Osteoblast (primary cell): ENCODE data around the gene UPK1A. TPM values are rescaled to one million over a fixed set of nuclear protein-coding genes. Genes with fewer than 3 reads are reported as not detected.

Source experiments
- DNase-seq: peaks from one replicate; pipeline ENCODE4 v3.0.0; 2011; ENCODE audit warnings: low spot score, mixed read lengths; ENCODE audit not compliant: insufficient read length; ENCODE audit errors: missing footprints
- H2AFZ ChIP-seq: 2 replicates; pipeline ENCODE4 v1.6.0; 2011; ENCODE audit warnings: mild to moderate bottlenecking, low read length
- H3K27ac ChIP-seq: 2 replicates; pipeline ENCODE4 v1.5.1; 2011; ENCODE audit warnings: mild to moderate bottlenecking, low read depth, low read length, moderate library complexity
- H3K27me3 ChIP-seq: 2 replicates; pipeline ENCODE4 v1.6.0; 2012; ENCODE audit warnings: mild to moderate bottlenecking, control low read depth, inconsistent platforms, low read length, moderate library complexity; ENCODE audit not compliant: insufficient read depth
- H3K36me3 ChIP-seq: 2 replicates; pipeline ENCODE4 v1.5.1; 2011; ENCODE audit warnings: mild to moderate bottlenecking, low read length, control low read depth, moderate library complexity; ENCODE audit not compliant: insufficient read depth
- H3K4me1 ChIP-seq: 2 replicates; pipeline ENCODE4 v1.5.1; 2011; ENCODE audit warnings: mild to moderate bottlenecking, low read length, control low read depth, moderate library complexity; ENCODE audit not compliant: insufficient read depth
- H3K4me2 ChIP-seq: 2 replicates; pipeline ENCODE4 v1.6.0; 2011; ENCODE audit warnings: mild to moderate bottlenecking, low read length; ENCODE audit not compliant: insufficient read depth
- H3K4me3 ChIP-seq: fragments of 200-600 bp; sonication (generic); 3 replicates; pipeline ENCODE4 v1.5.1; 2012; ENCODE audit warnings: mild to moderate bottlenecking, low read length, inconsistent platforms; ENCODE audit not compliant: insufficient read depth
- H3K79me2 ChIP-seq: 2 replicates; pipeline ENCODE4 v1.6.0; 2012; ENCODE audit warnings: mild to moderate bottlenecking, low read length, control low read depth, inconsistent platforms; ENCODE audit not compliant: insufficient read depth
- H3K9me3 ChIP-seq: 2 replicates; pipeline ENCODE4 v1.5.1; 2011; ENCODE audit warnings: low read depth, low read length, control low read depth
- H4K20me1 ChIP-seq: 2 replicates; pipeline ENCODE4 v1.6.0; 2012; ENCODE audit warnings: mild to moderate bottlenecking, low read length, control low read depth; ENCODE audit not compliant: insufficient read depth
- total RNA-seq: library from RNA; depleted of rRNA; stranded (reverse); fragments of >200 nt; gene quantifications from 2 replicates; pipeline ENCODE4 v1.2.3, GENCODE V29; 2012
- TF ChIP-seq, protein P1 (sequence below): IDR thresholded peaks from 2 replicates; pipeline ENCODE4 v1.5.1; 2011; ENCODE audit warnings: mild to moderate bottlenecking, low read depth, low read length, moderate library complexity; ENCODE audit errors: extremely low read depth

Gene UPK1A
- total RNA-seq, 1 donor: not detected

DNA sequence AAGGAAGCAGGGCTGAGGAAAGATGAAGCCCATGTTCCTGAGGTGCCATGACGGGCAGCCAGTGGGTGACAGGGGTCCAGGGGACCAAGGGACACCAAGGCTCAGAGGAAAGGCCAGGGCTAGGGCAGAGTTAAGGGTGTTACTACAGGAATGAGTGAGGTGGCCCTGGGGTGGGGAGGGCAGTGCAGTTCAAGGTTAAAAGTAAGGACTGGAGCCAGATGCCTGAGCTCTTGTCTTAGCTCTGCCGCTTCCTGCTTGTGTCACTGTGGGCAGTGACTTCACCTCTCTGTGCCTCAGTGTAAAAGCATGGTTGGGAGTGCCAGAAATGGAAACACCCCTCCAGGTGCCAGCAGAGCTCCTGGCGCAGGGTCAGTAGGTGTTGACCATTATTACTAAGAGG is 29.7 kb upstream of the UPK1A start:
- Histone ChIP-seq H3K4me1 (no peaks in the 10 kb centered on the region), H3K4me3 (no peak overlapping the region), H3K4me2 (no peak overlapping the region), H3K79me2 (no peaks in the 10 kb centered on the region), H3K27me3 (no peaks in the 10 kb centered on the region), H2AFZ (no peak overlapping the region), H3K36me3 (peaks cover 52% of the 10 kb centered on the region), H3K9me3 (no peaks in the 10 kb centered on the region), H4K20me1 (no peaks in the 10 kb centered on the region), H3K27ac (no peak overlapping the region)
- TF ChIP-seq, protein P1, sequence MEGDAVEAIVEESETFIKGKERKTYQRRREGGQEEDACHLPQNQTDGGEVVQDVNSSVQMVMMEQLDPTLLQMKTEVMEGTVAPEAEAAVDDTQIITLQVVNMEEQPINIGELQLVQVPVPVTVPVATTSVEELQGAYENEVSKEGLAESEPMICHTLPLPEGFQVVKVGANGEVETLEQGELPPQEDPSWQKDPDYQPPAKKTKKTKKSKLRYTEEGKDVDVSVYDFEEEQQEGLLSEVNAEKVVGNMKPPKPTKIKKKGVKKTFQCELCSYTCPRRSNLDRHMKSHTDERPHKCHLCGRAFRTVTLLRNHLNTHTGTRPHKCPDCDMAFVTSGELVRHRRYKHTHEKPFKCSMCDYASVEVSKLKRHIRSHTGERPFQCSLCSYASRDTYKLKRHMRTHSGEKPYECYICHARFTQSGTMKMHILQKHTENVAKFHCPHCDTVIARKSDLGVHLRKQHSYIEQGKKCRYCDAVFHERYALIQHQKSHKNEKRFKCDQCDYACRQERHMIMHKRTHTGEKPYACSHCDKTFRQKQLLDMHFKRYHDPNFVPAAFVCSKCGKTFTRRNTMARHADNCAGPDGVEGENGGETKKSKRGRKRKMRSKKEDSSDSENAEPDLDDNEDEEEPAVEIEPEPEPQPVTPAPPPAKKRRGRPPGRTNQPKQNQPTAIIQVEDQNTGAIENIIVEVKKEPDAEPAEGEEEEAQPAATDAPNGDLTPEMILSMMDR: no peak
- DNase-seq: peak; percentile 88

DNA sequence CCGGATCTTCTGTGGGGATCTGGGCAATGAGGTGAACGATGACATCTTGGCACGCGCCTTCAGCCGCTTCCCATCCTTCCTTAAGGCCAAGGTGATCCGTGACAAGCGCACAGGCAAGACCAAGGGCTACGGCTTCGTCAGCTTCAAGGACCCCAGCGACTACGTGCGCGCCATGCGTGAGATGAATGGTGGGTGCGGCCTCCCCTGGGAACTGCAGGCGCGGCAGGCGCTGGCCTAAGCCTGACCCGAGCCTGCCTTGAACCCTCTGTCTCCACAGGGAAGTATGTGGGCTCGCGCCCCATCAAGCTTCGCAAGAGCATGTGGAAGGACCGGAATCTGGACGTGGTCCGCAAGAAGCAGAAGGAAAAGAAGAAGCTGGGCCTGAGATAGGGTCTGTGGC is 29.2 kb upstream of the UPK1A start:
- Histone ChIP-seq H3K4me3 (no peak overlapping the region), H4K20me1 (no peaks in the 10 kb centered on the region), H2AFZ (no peak overlapping the region), H3K27ac (no peak overlapping the region), H3K36me3 (peaks cover 47% of the 10 kb centered on the region), H3K9me3 (no peaks in the 10 kb centered on the region), H3K4me2 (no peak overlapping the region), H3K4me1 (peaks cover 5% of the 10 kb centered on the region), H3K79me2 (no peaks in the 10 kb centered on the region), H3K27me3 (no peaks in the 10 kb centered on the region)
- peak; percentile 71 for DNase-seq
- TF ChIP-seq, protein P1: no peak

DNA sequence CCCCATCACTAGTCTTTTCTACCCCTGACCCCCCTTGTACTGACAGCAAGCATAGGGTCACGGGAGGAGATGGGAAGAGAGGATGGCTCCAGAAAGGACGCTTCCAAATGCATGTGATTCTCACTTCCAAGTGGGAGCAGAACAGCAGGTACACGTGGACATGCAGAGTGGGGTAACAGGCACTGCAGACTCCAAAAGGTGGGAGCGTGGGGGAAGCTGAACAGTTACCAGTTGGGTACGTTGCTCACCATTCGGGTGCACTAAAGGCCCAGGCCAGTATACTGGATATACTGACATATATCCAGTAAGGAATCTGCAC is 27.0 kb upstream of the UPK1A start:
- H3K4me1 ChIP-seq: peaks cover 6% of the 10 kb centered on the region
- peaks cover 28% of the 10 kb centered on the region for H3K36me3 ChIP-seq
- H3K27me3 ChIP-seq: no peaks in the 10 kb centered on the region
- no peaks in the 10 kb centered on the region for H4K20me1 ChIP-seq
- TF ChIP-seq, protein P1: no peak
- no peak overlapping the region for H3K4me3 ChIP-seq
- peak; percentile 58 for DNase-seq
- no peak overlapping the region for H3K27ac ChIP-seq
- H2AFZ ChIP-seq: no peak overlapping the region
- no peak overlapping the region for H3K4me2 ChIP-seq
- no peaks in the 10 kb centered on the region for H3K9me3 ChIP-seq
- H3K79me2 ChIP-seq: no peaks in the 10 kb centered on the region

DNA sequence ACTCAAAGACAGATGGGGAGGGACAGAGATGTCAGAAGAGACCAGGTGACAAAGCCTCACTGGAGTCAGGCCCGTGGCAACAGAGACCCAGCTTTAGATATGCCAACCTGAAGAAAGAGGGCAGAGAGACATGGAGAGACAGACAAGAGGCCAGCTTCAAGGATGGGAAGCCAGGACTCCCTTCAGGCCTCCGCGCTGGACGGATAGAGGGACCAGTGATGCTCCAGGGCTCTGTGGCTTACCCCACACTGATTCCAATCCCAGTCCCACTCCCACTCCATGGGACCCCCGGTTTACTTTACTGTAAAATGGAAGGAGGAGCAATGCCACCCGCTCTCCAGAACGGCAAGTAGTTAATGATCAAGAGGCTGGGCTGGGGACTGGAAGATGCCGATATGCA is 26.5 kb upstream of the UPK1A start:
- no peaks in the 10 kb centered on the region for H3K27me3 ChIP-seq
- no peak overlapping the region for H2AFZ ChIP-seq
- H3K4me2 ChIP-seq: no peak overlapping the region
- no peaks in the 10 kb centered on the region for H3K79me2 ChIP-seq
- H3K27ac ChIP-seq: no peak overlapping the region
- H4K20me1 ChIP-seq: no peaks in the 10 kb centered on the region
- peak; percentile 60 for DNase-seq
- peaks cover 22% of the 10 kb centered on the region for H3K36me3 ChIP-seq
- H3K9me3 ChIP-seq: no peaks in the 10 kb centered on the region
- H3K4me1 ChIP-seq: peaks cover 6% of the 10 kb centered on the region
- TF ChIP-seq, protein P1: no peak
- no peak overlapping the region for H3K4me3 ChIP-seq
